HEK293 (cell line): ENCODE measurements around the gene KRTAP21-1.
A peak's percentile ranks its signal among the peaks of the same experiment; 100 is the strongest.

Source experiments
- CTCF ChIA-PET: fragments of 350-600 bp; formaldehyde crosslinking; extraction: SDS; loops from one replicate; lab custom pipeline; 2021; ENCODE audit warnings: antibody characterized with exemption; lab: Yijun Ruan, JAX
- POLR2A ChIA-PET: fragments of 300-600 bp; formaldehyde crosslinking; extraction: SDS; loops from one replicate; lab custom pipeline; 2020; ENCODE audit warnings: antibody characterized with exemption, inconsistent platforms; lab: Yijun Ruan, JAX
- H3K27ac ChIP-seq: fragments of 200-500 bp; sonication (Bioruptor generic); 2 replicates; pipeline ENCODE4 v1.5.1; 2014; ENCODE audit warnings: low read depth, low read length, control low read depth, inconsistent platforms; ENCODE audit errors: extremely low read depth
- H3K36me3 ChIP-seq, 2 experiments: fragments of 200-500 bp in 1 of 2; sonication (Bioruptor generic) in 1 of 2; 1 replicate in 1 of 2; 2 replicates in 1 of 2; pipeline ENCODE4 v1.5.1; 2014 to 2017; ENCODE audit warnings: inconsistent platforms in 2 of 2, low read length in 2 of 2; ENCODE audit not compliant: control insufficient read depth in 2 of 2, insufficient read depth in 1 of 2
- H3K4me1 ChIP-seq: fragments of 200-500 bp; sonication (Bioruptor generic); 2 replicates; pipeline ENCODE4 v1.5.1; 2014; ENCODE audit warnings: mild to moderate bottlenecking, low read length, inconsistent platforms; ENCODE audit not compliant: control insufficient read depth, insufficient read depth
- H3K4me3 ChIP-seq: 2 replicates; pipeline ENCODE4 v1.5.1; 2011; ENCODE audit warnings: low read depth, mild to moderate bottlenecking, control low read depth, low read length, moderate library complexity
- H3K9me3 ChIP-seq: fragments of 200-500 bp; sonication (Bioruptor generic); 2 replicates; pipeline ENCODE4 v1.5.1; 2014; ENCODE audit warnings: low read depth, low read length, inconsistent platforms; ENCODE audit not compliant: control insufficient read depth, insufficient read depth
- GLIS1 ChIP-seq: fragments of 450-650 bp; formaldehyde crosslinking; IDR thresholded peaks from 2 replicates; pipeline ENCODE4 v1.5.1; 2016; ENCODE audit warnings: missing biosample characterization, missing genetic modification characterization
- HOXC10 ChIP-seq: sonication (generic); formaldehyde crosslinking; IDR thresholded peaks from 2 replicates; pipeline ENCODE4 v1.8.1; 2023; ENCODE audit warnings: mild to moderate bottlenecking, missing genetic modification reagents
- PRDM10 ChIP-seq: fragments of 450-650 bp; formaldehyde crosslinking; IDR thresholded peaks from 2 replicates; pipeline ENCODE4 v1.5.1; 2016; ENCODE audit warnings: missing biosample characterization, missing genetic modification characterization
- SP3 ChIP-seq: fragments of 450-650 bp; formaldehyde crosslinking; IDR thresholded peaks from 2 replicates; pipeline ENCODE4 v1.5.1; 2016; ENCODE audit warnings: missing biosample characterization, missing genetic modification characterization
- ZBTB26 ChIP-seq: fragments of 450-650 bp; formaldehyde crosslinking; optimal IDR thresholded peaks from 2 replicates; pipeline ENCODE3; 2016; ENCODE audit warnings: missing biosample characterization, mild to moderate bottlenecking, missing genetic modification characterization
- ZNF16 ChIP-seq: fragments of 450-650 bp; formaldehyde crosslinking; IDR thresholded peaks from 2 replicates; pipeline ENCODE4 v1.5.1; 2016; ENCODE audit warnings: low read depth, missing biosample characterization, missing genetic modification characterization
- ZNF248 ChIP-seq: fragments of 450-650 bp; formaldehyde crosslinking; IDR thresholded peaks from 2 replicates; pipeline ENCODE4 v1.5.1; 2017; ENCODE audit warnings: missing biosample characterization, missing genetic modification characterization
- ZNF292 ChIP-seq: fragments of 450-650 bp; formaldehyde crosslinking; IDR thresholded peaks from 2 replicates; pipeline ENCODE4 v1.5.1; 2016; ENCODE audit warnings: low read depth, missing biosample characterization, missing genetic modification characterization, borderline replicate concordance
- ZNF513 ChIP-seq: fragments of 450-650 bp; IDR thresholded peaks from 2 replicates; pipeline ENCODE4 v1.5.1; 2018; ENCODE audit warnings: missing biosample characterization, missing genetic modification characterization
- ZNF654 ChIP-seq: fragments of 450-650 bp; formaldehyde crosslinking; IDR thresholded peaks from 2 replicates; pipeline ENCODE4 v1.5.1; 2016; ENCODE audit warnings: low read depth, missing biosample characterization, missing genetic modification characterization
- ZNF704 ChIP-seq: fragments of 450-650 bp; formaldehyde crosslinking; IDR thresholded peaks from 2 replicates; pipeline ENCODE4 v1.5.1; 2016; ENCODE audit warnings: missing biosample characterization, missing genetic modification characterization
- TF ChIP-seq, protein P1 (sequence below): fragments of 450-650 bp; formaldehyde crosslinking; IDR thresholded peaks from 2 replicates; pipeline ENCODE4 v1.5.1; 2016; ENCODE audit warnings: missing biosample characterization, missing genetic modification characterization
- TF ChIP-seq, protein P2 (sequence below): fragments of 450-650 bp; formaldehyde crosslinking; IDR thresholded peaks from 2 replicates; pipeline ENCODE4 v1.5.1; 2017; ENCODE audit warnings: missing biosample characterization, missing genetic modification characterization

The KRTAP21-1 gene

GRCh38 chr21:30733026-30733425 is 22.2 kb downstream of the KRTAP21-1 start:
- POLR2A ChIA-PET: no interaction called here
- Histone ChIP-seq H3K4me3 (no peak overlapping the region), H3K27ac (no peak overlapping the region), H3K36me3 (no peaks in the 10 kb centered on the region), H3K4me1 (no peaks in the 10 kb centered on the region), H3K9me3 (no peaks in the 10 kb centered on the region)
- CTCF ChIA-PET: no interaction called here
- TF ChIP-seq ZNF16 (tag by site-specific recombination) (no peak), ZNF654 (0 out of 2 replicates have a peak, but pooled peaks have one; percentile 4), ZNF704 (tag by site-specific recombination) (no peak), PRDM10 (tag by site-specific recombination) (no peak), ZNF248 (tag by site-specific recombination) (no peak), ZNF513 (no peak), ZNF292 (tag by site-specific recombination) (no peak)

DNA sequence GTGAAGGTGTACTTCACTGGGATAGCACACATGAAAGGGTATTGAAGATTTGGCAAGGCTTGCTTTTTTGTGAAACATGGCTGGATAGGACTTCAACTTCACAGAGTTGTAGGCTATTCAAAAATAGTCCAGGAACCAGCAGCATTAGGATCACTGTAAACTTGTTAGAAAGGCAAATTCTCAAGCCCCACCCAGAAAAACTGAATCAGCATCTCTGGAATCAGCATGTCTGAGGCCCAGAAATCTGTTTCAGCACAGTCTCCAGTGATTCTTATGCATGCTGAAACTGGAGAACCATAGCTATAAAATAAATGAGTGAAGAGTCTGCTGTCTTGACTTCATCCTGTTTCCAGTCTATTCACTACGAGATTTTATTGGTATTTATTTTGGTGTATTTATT is 28.5 kb downstream of the KRTAP21-1 start:
- TF ChIP-seq GLIS1 (no peak), ZBTB26 (tag by site-specific recombination) (no peak), HOXC10 (no peak), SP3 (tag by site-specific recombination) (no peak)
- TF ChIP-seq, protein P1, sequence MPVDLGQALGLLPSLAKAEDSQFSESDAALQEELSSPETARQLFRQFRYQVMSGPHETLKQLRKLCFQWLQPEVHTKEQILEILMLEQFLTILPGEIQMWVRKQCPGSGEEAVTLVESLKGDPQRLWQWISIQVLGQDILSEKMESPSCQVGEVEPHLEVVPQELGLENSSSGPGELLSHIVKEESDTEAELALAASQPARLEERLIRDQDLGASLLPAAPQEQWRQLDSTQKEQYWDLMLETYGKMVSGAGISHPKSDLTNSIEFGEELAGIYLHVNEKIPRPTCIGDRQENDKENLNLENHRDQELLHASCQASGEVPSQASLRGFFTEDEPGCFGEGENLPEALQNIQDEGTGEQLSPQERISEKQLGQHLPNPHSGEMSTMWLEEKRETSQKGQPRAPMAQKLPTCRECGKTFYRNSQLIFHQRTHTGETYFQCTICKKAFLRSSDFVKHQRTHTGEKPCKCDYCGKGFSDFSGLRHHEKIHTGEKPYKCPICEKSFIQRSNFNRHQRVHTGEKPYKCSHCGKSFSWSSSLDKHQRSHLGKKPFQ: no peak
- TF ChIP-seq, protein P2, sequence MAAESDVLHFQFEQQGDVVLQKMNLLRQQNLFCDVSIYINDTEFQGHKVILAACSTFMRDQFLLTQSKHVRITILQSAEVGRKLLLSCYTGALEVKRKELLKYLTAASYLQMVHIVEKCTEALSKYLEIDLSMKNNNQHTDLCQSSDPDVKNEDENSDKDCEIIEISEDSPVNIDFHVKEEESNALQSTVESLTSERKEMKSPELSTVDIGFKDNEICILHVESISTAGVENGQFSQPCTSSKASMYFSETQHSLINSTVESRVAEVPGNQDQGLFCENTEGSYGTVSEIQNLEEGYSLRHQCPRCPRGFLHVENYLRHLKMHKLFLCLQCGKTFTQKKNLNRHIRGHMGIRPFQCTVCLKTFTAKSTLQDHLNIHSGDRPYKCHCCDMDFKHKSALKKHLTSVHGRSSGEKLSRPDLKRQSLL: no peak
- POLR2A ChIA-PET: no interaction called here
- Histone ChIP-seq H3K4me3 (no peak overlapping the region), H3K27ac (no peak overlapping the region), H3K9me3 (no peaks in the 10 kb centered on the region), H3K36me3 (no peaks in the 10 kb centered on the region), H3K4me1 (no peaks in the 10 kb centered on the region)
- CTCF ChIA-PET: interaction anchor here (0.7 kb wide), 1 partner anchor 453 kb away, joined by 4 read pairs; no protein-coding TSS in a partner anchor
